HepG2 (cell line): Measurements from ENCODE around the gene NEIL1. TPM values are rescaled to one million over a fixed set of nuclear protein-coding genes. Genes with fewer than 3 reads are reported as not detected.

ENCODE experiments used
- ATF7 ChIP-seq, 2 experiments: fragments of 450-650 bp in 1 of 2; sonication (generic) in 1 of 2; formaldehyde crosslinking in 1 of 2; IDR thresholded peaks; 2 replicates each; pipeline versions ENCODE4 v1.4.0 to v1.6.1; 2016 to 2020; ENCODE audit warnings: antibody characterized with exemption in 1 of 2, mild to moderate bottlenecking in 1 of 2, missing genetic modification reagents in 1 of 2
- BHLHE40 ChIP-seq: IDR thresholded peaks from 2 replicates; pipeline ENCODE4 v1.6.1; 2011; ENCODE audit warnings: low read length, improper control_type of control experiment
- EP300 ChIP-seq, 3 experiments: sonication (generic) in 1 of 3; formaldehyde crosslinking in 1 of 3; IDR thresholded peaks; 2 replicates each; pipeline versions ENCODE4 v1.5.1 to v1.6.1; 2011 to 2020; ENCODE audit warnings: low read depth in 2 of 3, low read length in 2 of 3, borderline replicate concordance in 1 of 3, improper control_type of control experiment in 1 of 3, mild to moderate bottlenecking in 1 of 3, missing genetic modification reagents in 1 of 3, moderate library complexity in 1 of 3
- FLYWCH1 ChIP-seq: sonication (generic); formaldehyde crosslinking; IDR thresholded peaks from 2 replicates; pipeline ENCODE4 v1.8.1; 2023; ENCODE audit warnings: mild to moderate bottlenecking, missing genetic modification reagents
- HNF4A ChIP-seq: sonication (generic); formaldehyde crosslinking; IDR thresholded peaks from 2 replicates; pipeline ENCODE4 v1.4.0; 2020; ENCODE audit warnings: missing genetic modification reagents
- IRF2 ChIP-seq: IDR thresholded peaks from 2 replicates; pipeline ENCODE4 v1.6.1; 2018; ENCODE audit warnings: missing genetic modification reagents, missing compliant biosample characterization
- NAIF1 ChIP-seq: sonication (generic); formaldehyde crosslinking; IDR thresholded peaks from 2 replicates; pipeline ENCODE4 v1.5.0; 2020; ENCODE audit warnings: mild to moderate bottlenecking, missing genetic modification reagents, borderline replicate concordance
- NCOA2 ChIP-seq: sonication (generic); formaldehyde crosslinking; IDR thresholded peaks from 2 replicates; pipeline ENCODE4 v1.8.0; 2022; ENCODE audit warnings: inconsistent platforms
- NFE2 ChIP-seq: sonication (generic); formaldehyde crosslinking; IDR thresholded peaks from 2 replicates; pipeline ENCODE4 v1.4.0; 2020; ENCODE audit warnings: missing genetic modification reagents
- NFRKB ChIP-seq: fragments of 450-650 bp; IDR thresholded peaks from 2 replicates; pipeline ENCODE4 v1.6.1; 2017
- NFYC ChIP-seq: IDR thresholded peaks from 2 replicates; pipeline ENCODE4 v1.6.1; 2016; ENCODE audit warnings: missing genetic modification reagents, missing compliant biosample characterization
- NR2F1 ChIP-seq, 2 experiments: fragments of 450-650 bp in 1 of 2; formaldehyde crosslinking in 1 of 2; IDR thresholded peaks; 2 replicates each; pipeline versions ENCODE4 v1.5.0 to v1.6.1; 2016 to 2020; ENCODE audit warnings: mild to moderate bottlenecking in 1 of 2, missing compliant biosample characterization in 1 of 2, missing genetic modification reagents in 1 of 2, moderate library complexity in 1 of 2
- ONECUT2 ChIP-seq: sonication (generic); formaldehyde crosslinking; IDR thresholded peaks from 2 replicates; pipeline ENCODE4 v1.4.0; 2020; ENCODE audit warnings: missing genetic modification reagents
- PITX1 ChIP-seq: sonication (generic); formaldehyde crosslinking; IDR thresholded peaks from 2 replicates; pipeline ENCODE4 v1.5.1; 2020; ENCODE audit warnings: mild to moderate bottlenecking, missing genetic modification reagents
- RFXANK ChIP-seq: IDR thresholded peaks from 2 replicates; pipeline ENCODE4 v1.6.1; 2016
- ZBTB2 ChIP-seq: sonication (generic); formaldehyde crosslinking; IDR thresholded peaks from 2 replicates; pipeline ENCODE4 v1.8.0; 2022; ENCODE audit warnings: low read depth, missing genetic modification reagents
- ZNF124 ChIP-seq: sonication (generic); formaldehyde crosslinking; IDR thresholded peaks from 2 replicates; pipeline ENCODE4 v1.4.0; 2020; ENCODE audit warnings: missing genetic modification reagents
- ZNF543 ChIP-seq: sonication (generic); formaldehyde crosslinking; IDR thresholded peaks from 2 replicates; pipeline ENCODE4 v1.4.0; 2020; ENCODE audit warnings: mild to moderate bottlenecking, missing genetic modification reagents
- ZNF563 ChIP-seq: sonication (generic); formaldehyde crosslinking; IDR thresholded peaks from 2 replicates; pipeline ENCODE4 v1.8.0; 2022; ENCODE audit warnings: mild to moderate bottlenecking, moderate library complexity, missing genetic modification reagents
- ZNF749 ChIP-seq: sonication (generic); formaldehyde crosslinking; IDR thresholded peaks from 2 replicates; pipeline ENCODE4 v1.8.0; 2022; ENCODE audit warnings: mild to moderate bottlenecking, missing genetic modification reagents, moderate library complexity, borderline replicate concordance
- ZNF800 ChIP-seq: sonication (generic); formaldehyde crosslinking; IDR thresholded peaks from 2 replicates; pipeline ENCODE4 v1.4.0; 2020; ENCODE audit warnings: missing genetic modification reagents
- polyA plus RNA-seq, 8 experiments: library from polyadenylated mRNA; depleted of rRNA in 3 of 8; stranded (reverse) in 7 of 8; unstranded in 1 of 8; fragments of >200 nt; fragmentation: Illumina TruSeq in 4 of 8; extraction: Trizol in 4 of 8; gene quantifications; 2 replicates each; pipeline versions ENCODE4 v1.2.1 to v1.2.3, GENCODE V29; 2011 to 2016; ENCODE audit warnings: low read depth in 4 of 8, missing spikeins in 1 of 8, mixed read lengths in 1 of 8; ENCODE audit not compliant: insufficient read depth in 1 of 8
- total RNA-seq, 5 experiments: library from RNA; depleted of rRNA; stranded (reverse); fragments of >200 nt; fragmentation: Illumina TruSeq; extraction: Trizol; gene quantifications; 2 replicates each; pipeline ENCODE4 v1.2.3, GENCODE V29; 2016; ENCODE audit warnings: low read depth in 1 of 5
- TF ChIP-seq, protein P1 (sequence below): IDR thresholded peaks from 2 replicates; pipeline ENCODE4 v1.6.1; 2016; ENCODE audit warnings: missing genetic modification reagents, missing compliant biosample characterization
- TF ChIP-seq, protein P2 (sequence below): sonication (generic); formaldehyde crosslinking; IDR thresholded peaks from 2 replicates; pipeline ENCODE4 v1.9.0; 2021; ENCODE audit warnings: missing genetic modification reagents, borderline replicate concordance

NEIL1 gene
- total and polyA plus RNA-seq, 2 of the 13 experiments (the other 11 are each of a cell fraction or from before 2014, with no cell fraction given) = 10.4 to 15.5 TPM

- peak; percentile 50 to 68; a peak in 2 of 4 replicates for TF ChIP-seq EP300 (IDR thresholded peaks at IDR 0.05; ENCODE audit: low read depth in 2 of 2, low read length in 2 of 2)
- TF ChIP-seq EP300 (CRISPR knock-in tag; IDR thresholded peaks at IDR 0.05; ENCODE audit: borderline replicate concordance) = no peak; the same call in 1 of the 2 replicates
- TF ChIP-seq FLYWCH1 = no peak
- TF ChIP-seq ATF7 (IDR thresholded peaks at IDR 0.05) = no peak
- no peak for TF ChIP-seq ATF7 (CRISPR knock-in tag; IDR thresholded peaks at IDR 0.05)
- 0 out of 2 replicates have a peak, but pooled peaks have one; percentile 4 for TF ChIP-seq HNF4A (CRISPR knock-in tag)
- TF ChIP-seq ZNF563 (CRISPR knock-in tag) = peak; percentile 52
- TF ChIP-seq ZNF749 (CRISPR knock-in tag) = peak; percentile 42; the same call in 1 of the 2 replicates
- no peak for TF ChIP-seq NFRKB
- 0 out of 2 replicates have a peak, but pooled peaks have one; percentile 32 for TF ChIP-seq BHLHE40
- peak; percentile 37 for TF ChIP-seq ZNF124 (CRISPR knock-in tag)
- peak; percentile 28; the same call in 1 of the 2 replicates for TF ChIP-seq ONECUT2 (CRISPR knock-in tag)
- peak; percentile 93 for TF ChIP-seq NAIF1
- no peak for TF ChIP-seq NFE2 (CRISPR knock-in tag)
- TF ChIP-seq NFYC (CRISPR knock-in tag) = peak; percentile 53
- TF ChIP-seq, protein P1, sequence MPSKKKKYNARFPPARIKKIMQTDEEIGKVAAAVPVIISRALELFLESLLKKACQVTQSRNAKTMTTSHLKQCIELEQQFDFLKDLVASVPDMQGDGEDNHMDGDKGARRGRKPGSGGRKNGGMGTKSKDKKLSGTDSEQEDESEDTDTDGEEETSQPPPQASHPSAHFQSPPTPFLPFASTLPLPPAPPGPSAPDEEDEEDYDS (CRISPR knock-in tag) = peak; percentile 92
- TF ChIP-seq, protein P2, sequence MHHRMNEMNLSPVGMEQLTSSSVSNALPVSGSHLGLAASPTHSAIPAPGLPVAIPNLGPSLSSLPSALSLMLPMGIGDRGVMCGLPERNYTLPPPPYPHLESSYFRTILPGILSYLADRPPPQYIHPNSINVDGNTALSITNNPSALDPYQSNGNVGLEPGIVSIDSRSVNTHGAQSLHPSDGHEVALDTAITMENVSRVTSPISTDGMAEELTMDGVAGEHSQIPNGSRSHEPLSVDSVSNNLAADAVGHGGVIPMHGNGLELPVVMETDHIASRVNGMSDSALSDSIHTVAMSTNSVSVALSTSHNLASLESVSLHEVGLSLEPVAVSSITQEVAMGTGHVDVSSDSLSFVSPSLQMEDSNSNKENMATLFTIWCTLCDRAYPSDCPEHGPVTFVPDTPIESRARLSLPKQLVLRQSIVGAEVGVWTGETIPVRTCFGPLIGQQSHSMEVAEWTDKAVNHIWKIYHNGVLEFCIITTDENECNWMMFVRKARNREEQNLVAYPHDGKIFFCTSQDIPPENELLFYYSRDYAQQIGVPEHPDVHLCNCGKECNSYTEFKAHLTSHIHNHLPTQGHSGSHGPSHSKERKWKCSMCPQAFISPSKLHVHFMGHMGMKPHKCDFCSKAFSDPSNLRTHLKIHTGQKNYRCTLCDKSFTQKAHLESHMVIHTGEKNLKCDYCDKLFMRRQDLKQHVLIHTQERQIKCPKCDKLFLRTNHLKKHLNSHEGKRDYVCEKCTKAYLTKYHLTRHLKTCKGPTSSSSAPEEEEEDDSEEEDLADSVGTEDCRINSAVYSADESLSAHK (CRISPR knock-in tag) = 0 out of 2 replicates have a peak, but pooled peaks have one; percentile 12
- TF ChIP-seq NR2F1 (CRISPR knock-in tag; IDR thresholded peaks at IDR 0.05) = no peak; a peak in 1 of 4 replicates
- TF ChIP-seq ZNF800 (CRISPR knock-in tag) = no peak
- peak; percentile 53; the same call in 1 of the 2 replicates for TF ChIP-seq PITX1 (CRISPR knock-in tag)
- peak; percentile 77; the same call in 1 of the 2 replicates for TF ChIP-seq ZNF543
- TF ChIP-seq ZBTB2 (CRISPR knock-in tag) = peak; percentile 18; the same call in 1 of the 2 replicates
- peak; percentile 59 for TF ChIP-seq NCOA2
- TF ChIP-seq RFXANK (CRISPR knock-in tag) = peak; percentile 36; the same call in 1 of the 2 replicates
- TF ChIP-seq IRF2 (CRISPR knock-in tag) = peak; percentile 83
Measured at GRCh38 chr15:75367913-75368688, 21.3 kb downstream of the NEIL1 start, which contains the start of gene MAN2C1 (continued).
